Smooth muscle cell (in vitro differentiated cells): ENCODE data around the gene MIS18A. TPM values are rescaled to one million over a fixed set of nuclear protein-coding genes. Genes with fewer than 3 reads are reported as not detected.

Source experiments
- DNase-seq: peaks from one replicate; lab custom pipeline; 2025; ENCODE audit not compliant: unreplicated experiment; lab: John Stamatoyannopoulos, UW
- H2AFZ ChIP-seq: fragments of 200-600 bp; sonication (generic); 2 replicates; pipeline ENCODE4 v1.6.0; 2016; ENCODE audit warnings: antibody characterized with exemption, low read depth, mild to moderate bottlenecking
- H3F3A ChIP-seq: fragments of 200-600 bp; sonication (generic); 2 replicates; pipeline ENCODE4 v1.6.0; 2017; ENCODE audit warnings: antibody characterized with exemption, low read depth
- H3K27ac ChIP-seq: fragments of 200-600 bp; sonication (generic); 2 replicates; pipeline ENCODE4 v1.5.1; 2016; ENCODE audit warnings: low read depth, mild to moderate bottlenecking
- H3K27me3 ChIP-seq: fragments of 200-600 bp; sonication (generic); 2 replicates; pipeline ENCODE4 v1.6.1; 2016; ENCODE audit warnings: low read depth, mild to moderate bottlenecking
- H3K36me3 ChIP-seq: fragments of 200-600 bp; sonication (generic); 2 replicates; pipeline ENCODE4 v1.5.1; 2016; ENCODE audit warnings: low read depth
- H3K4me1 ChIP-seq: fragments of 200-600 bp; sonication (generic); 2 replicates; pipeline ENCODE4 v1.5.1; 2016; ENCODE audit warnings: low read depth
- H3K4me2 ChIP-seq: fragments of 200-600 bp; sonication (generic); 2 replicates; pipeline ENCODE4 v1.6.0; 2016; ENCODE audit warnings: mild to moderate bottlenecking
- H3K4me3 ChIP-seq: fragments of 200-600 bp; sonication (generic); 2 replicates; pipeline ENCODE4 v1.5.1; 2016; ENCODE audit warnings: mild to moderate bottlenecking
- H3K79me2 ChIP-seq: fragments of 200-600 bp; sonication (generic); 2 replicates; pipeline ENCODE4 v1.6.0; 2016; ENCODE audit warnings: low read depth, mild to moderate bottlenecking
- H3K9ac ChIP-seq: fragments of 200-600 bp; sonication (generic); 2 replicates; pipeline ENCODE4 v1.6.0; 2016; ENCODE audit warnings: low read depth
- H3K9me3 ChIP-seq: fragments of 200-600 bp; sonication (generic); replicated peaks from 2 replicates; pipeline ENCODE4 v1.5.1; 2016; ENCODE audit warnings: low read depth
- H4K20me1 ChIP-seq: fragments of 200-600 bp; sonication (generic); 2 replicates; pipeline ENCODE4 v1.6.0; 2016; ENCODE audit warnings: low read depth
- WGBS: methylation state at CpG from one replicate; pipeline ENCODE4 v1.1.7; 2016; ENCODE audit warnings: low lambda C conversion rate; 5-methylcytosine and 5-hydroxymethylcytosine counted together
- polyA plus RNA-seq: library from polyadenylated mRNA; unstranded; fragments of >200 nt; fragmentation: Nextera tagmentation; extraction: Ambion mirVana; gene quantifications from 2 replicates; pipeline ENCODE4 v1.2.1, GENCODE V29; 2016
- total RNA-seq: library from RNA; depleted of rRNA; stranded (reverse); fragments of >200 nt; gene quantifications from 2 replicates; pipeline ENCODE4 v1.2.3, GENCODE V29; 2014
- TF ChIP-seq, protein P1 (sequence below): fragments of 200-600 bp; sonication (generic); IDR thresholded peaks from 2 replicates; pipeline ENCODE4 v1.5.1; 2017; ENCODE audit warnings: borderline replicate concordance, mild to moderate bottlenecking, antibody characterized with exemption; ENCODE audit not compliant: insufficient read depth, poor library complexity, severe bottlenecking

Gene MIS18A
- total and polyA plus RNA-seq, 2 experiments from 2014 or later, result 9.4 to 20.0 TPM

DNA sequence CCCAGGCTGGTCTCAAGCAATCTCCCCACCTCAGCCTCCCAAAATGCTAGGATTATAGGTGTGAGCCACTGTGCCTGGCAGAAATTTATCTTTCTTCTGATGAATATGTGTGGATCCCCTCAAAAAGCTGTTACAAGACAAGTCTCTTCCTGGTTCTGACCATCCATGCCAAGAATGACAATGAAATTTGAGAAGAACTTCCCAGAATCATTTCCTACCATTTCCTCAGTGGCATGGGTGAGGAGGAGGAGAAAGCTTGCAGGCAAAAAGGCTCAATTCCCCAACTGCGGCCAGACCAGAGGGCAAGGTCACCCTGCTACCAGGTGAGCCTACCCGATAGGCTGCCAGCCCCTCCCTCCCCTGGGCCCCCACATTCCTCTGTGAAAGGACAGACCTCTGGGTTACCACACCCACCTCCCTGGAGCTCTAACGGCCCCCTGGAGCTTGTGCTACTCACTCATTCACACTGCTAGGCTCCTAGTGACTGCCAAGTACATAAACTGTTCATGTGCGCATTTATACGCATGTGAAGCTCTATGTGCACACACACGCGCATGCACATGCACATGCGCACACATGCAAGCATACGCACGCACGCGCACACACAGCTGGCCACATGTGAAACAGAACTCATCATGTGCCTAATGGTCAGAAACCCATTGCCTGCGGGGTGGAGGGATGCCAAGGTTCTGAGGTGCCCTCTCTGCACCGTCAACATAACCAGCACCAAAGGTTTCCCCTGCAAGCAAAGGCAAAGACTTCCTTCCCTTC lies 36.8 kb upstream of the MIS18A start:
- no peaks in the 10 kb centered on the region for H3K9me3 ChIP-seq
- DNase-seq, result no peak
- TF ChIP-seq, protein P1, sequence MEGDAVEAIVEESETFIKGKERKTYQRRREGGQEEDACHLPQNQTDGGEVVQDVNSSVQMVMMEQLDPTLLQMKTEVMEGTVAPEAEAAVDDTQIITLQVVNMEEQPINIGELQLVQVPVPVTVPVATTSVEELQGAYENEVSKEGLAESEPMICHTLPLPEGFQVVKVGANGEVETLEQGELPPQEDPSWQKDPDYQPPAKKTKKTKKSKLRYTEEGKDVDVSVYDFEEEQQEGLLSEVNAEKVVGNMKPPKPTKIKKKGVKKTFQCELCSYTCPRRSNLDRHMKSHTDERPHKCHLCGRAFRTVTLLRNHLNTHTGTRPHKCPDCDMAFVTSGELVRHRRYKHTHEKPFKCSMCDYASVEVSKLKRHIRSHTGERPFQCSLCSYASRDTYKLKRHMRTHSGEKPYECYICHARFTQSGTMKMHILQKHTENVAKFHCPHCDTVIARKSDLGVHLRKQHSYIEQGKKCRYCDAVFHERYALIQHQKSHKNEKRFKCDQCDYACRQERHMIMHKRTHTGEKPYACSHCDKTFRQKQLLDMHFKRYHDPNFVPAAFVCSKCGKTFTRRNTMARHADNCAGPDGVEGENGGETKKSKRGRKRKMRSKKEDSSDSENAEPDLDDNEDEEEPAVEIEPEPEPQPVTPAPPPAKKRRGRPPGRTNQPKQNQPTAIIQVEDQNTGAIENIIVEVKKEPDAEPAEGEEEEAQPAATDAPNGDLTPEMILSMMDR, result no peak
- no peak overlapping the region for H3K4me3 ChIP-seq
- no peak overlapping the region for H3K9ac ChIP-seq
- no peak overlapping the region for H3K27ac ChIP-seq
- no peaks in the 10 kb centered on the region for H4K20me1 ChIP-seq
- no peaks in the 10 kb centered on the region for H3K27me3 ChIP-seq
- H3K36me3 ChIP-seq, result peaks cover 6% of the 10 kb centered on the region
- no peak overlapping the region for H3K4me2 ChIP-seq
- H3K79me2 ChIP-seq, result no peaks in the 10 kb centered on the region
- H3K4me1 ChIP-seq, result no peaks in the 10 kb centered on the region
- no peak overlapping the region for H2AFZ ChIP-seq
- H3F3A ChIP-seq, result no peaks in the 10 kb centered on the region
- WGBS, result 95% methylated on average over 14 of the region's 14 CpGs

DNA sequence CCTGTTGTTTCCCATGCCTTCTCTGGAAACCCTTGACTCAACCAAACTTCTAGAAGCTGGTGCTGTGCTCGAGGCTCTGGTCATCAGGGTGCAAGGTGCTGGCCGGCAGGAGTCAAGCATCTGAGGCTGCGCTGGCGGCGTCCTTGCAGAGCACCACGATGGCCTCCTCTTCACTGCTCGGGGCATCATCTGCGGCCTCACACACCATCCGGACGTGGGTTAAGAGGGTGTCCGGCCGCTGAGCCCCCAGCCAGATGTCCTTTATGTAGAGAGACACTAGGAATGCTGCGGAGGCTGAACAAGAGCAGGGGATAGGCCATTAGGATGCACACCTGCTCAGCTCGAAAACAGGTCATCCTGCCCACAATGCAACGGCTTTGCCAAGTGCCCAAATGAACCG lies 36.0 kb upstream of the MIS18A start:
- TF ChIP-seq, protein P1, result no peak
- WGBS, result 95% methylated on average over 16 of the region's 16 CpGs
- H4K20me1 ChIP-seq, result no peaks in the 10 kb centered on the region
- H3K79me2 ChIP-seq, result no peaks in the 10 kb centered on the region
- no peak overlapping the region for H3K4me3 ChIP-seq
- H3K4me1 ChIP-seq, result no peaks in the 10 kb centered on the region
- no peaks in the 10 kb centered on the region for H3K9me3 ChIP-seq
- H3K27me3 ChIP-seq, result no peaks in the 10 kb centered on the region
- no peak overlapping the region for H3K9ac ChIP-seq
- no peak overlapping the region for H3K4me2 ChIP-seq
- no peak overlapping the region for H2AFZ ChIP-seq
- peaks cover 6% of the 10 kb centered on the region for H3K36me3 ChIP-seq
- no peaks in the 10 kb centered on the region for H3F3A ChIP-seq
- no peak overlapping the region for H3K27ac ChIP-seq
- no peak for DNase-seq

DNA sequence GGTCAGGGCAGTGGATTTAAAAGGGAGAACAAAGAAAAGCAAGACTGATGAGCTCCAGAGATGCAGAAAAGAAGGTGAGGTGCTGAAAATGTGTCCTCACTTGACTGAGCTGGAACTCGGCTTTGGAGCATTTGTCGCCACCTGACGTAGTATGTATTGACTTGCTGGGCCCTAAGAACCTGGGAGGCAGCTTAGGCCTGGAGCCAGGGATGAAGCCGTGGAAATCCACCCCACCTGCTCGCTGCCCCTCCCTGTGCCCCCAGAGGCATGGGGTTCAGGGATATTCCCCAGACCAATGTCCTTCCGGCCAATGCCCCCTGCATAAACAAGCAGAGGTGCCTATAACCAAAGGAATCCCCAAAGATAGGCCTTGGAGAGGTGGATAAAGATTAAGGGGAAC lies 34.1 kb upstream of the MIS18A start:
- Histone ChIP-seq H3K9ac (no peak overlapping the region), H3K4me1 (no peaks in the 10 kb centered on the region), H4K20me1 (no peaks in the 10 kb centered on the region), H3K27me3 (no peaks in the 10 kb centered on the region), H3K36me3 (no peaks in the 10 kb centered on the region), H2AFZ (no peak overlapping the region), H3K4me3 (no peak overlapping the region), H3K27ac (no peak overlapping the region), H3K79me2 (no peaks in the 10 kb centered on the region), H3K4me2 (no peak overlapping the region), H3K9me3 (no peaks in the 10 kb centered on the region), H3F3A (no peaks in the 10 kb centered on the region)
- over 99% methylated on average over 6 of the region's 6 CpGs for WGBS
- no peak for DNase-seq
- TF ChIP-seq, protein P1, result no peak

DNA sequence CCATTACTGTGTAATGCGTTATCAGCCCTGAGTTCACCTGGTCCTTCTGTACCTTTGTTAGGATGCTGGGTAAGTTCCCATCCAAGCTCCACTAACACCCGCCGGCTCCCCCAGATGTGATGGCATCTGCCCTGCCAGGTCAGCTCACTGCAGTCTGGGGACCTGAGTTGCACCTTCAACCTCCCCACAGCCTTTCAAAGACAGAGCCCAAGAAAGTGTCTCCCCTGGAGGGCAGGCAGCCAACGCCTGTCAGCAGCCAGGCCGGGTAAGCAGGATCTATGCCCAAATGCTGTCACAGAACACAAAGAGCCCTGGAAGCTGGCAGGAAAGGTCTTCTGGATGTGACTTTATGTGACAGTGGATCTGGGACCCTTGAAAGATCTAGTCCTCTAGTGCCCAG lies 33.5 kb upstream of the MIS18A start:
- H3K4me3 ChIP-seq, result no peak overlapping the region
- H2AFZ ChIP-seq, result no peak overlapping the region
- no peak overlapping the region for H3K27ac ChIP-seq
- H3K27me3 ChIP-seq, result no peaks in the 10 kb centered on the region
- TF ChIP-seq, protein P1, result no peak
- H3K9ac ChIP-seq, result no peak overlapping the region
- no peaks in the 10 kb centered on the region for H3K9me3 ChIP-seq
- no peaks in the 10 kb centered on the region for H4K20me1 ChIP-seq
- no peak for DNase-seq
- no peaks in the 10 kb centered on the region for H3K4me1 ChIP-seq
- H3F3A ChIP-seq, result no peaks in the 10 kb centered on the region
- no peaks in the 10 kb centered on the region for H3K79me2 ChIP-seq
- H3K4me2 ChIP-seq, result no peak overlapping the region
- 95% methylated on average over 5 of the region's 5 CpGs for WGBS
- no peaks in the 10 kb centered on the region for H3K36me3 ChIP-seq
